ENCODE data around the gene STK32B.

Gene STK32B

DNA sequence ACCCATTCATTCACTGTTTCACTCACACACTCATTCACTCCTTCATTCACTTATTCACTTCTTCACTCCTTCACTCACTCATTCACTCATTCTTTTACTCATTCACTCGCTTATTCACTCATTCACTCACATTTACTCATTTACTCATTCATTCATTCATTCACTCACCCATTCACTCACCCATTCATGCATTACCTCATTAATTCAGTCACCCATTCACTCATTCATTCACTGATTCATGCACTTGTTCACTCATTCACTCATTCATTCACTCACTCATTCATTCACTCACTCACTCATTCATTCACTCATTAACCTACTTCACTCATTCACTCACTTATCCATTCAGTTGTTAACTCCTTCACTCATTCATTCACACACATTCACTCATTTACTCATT lies 70.8 kb downstream of the STK32B start:
- no peak overlapping the region for H3K27ac ChIP-seq (ENCODE audit: low read depth, low read length)
- no peak for DNase-seq
- no peak overlapping the region for H3K4me3 ChIP-seq (ENCODE audit: low read depth, low read length)
- no peaks in the 10 kb centered on the region for H3K79me1 ChIP-seq (ENCODE audit: low read length)
- H3K36me3 ChIP-seq (ENCODE audit: control insufficient read depth in 1 of 2, insufficient read depth in 2 of 2, low read length in 2 of 2) = no peaks in the 10 kb centered on the region
- WGBS (ENCODE audit: extremely low coverage, insufficient coverage, insufficient read length) = 100% methylated on average over 1 of the region's 1 CpG
- no peak overlapping the region for H3K14ac ChIP-seq (ENCODE audit: low read length)
- no peaks in the 10 kb centered on the region for H3K4me1 ChIP-seq (ENCODE audit: control insufficient read depth in 1 of 2, insufficient read depth in 2 of 2, low read length in 2 of 2)
- no peak overlapping the region for H4K8ac ChIP-seq (ENCODE audit: low read depth, low read length)
- no peak overlapping the region for H2BK120ac ChIP-seq (ENCODE audit: insufficient read depth, low read length, poor library complexity)
- no peak overlapping the region for H3K18ac ChIP-seq (ENCODE audit: low read length)
- H2AFZ ChIP-seq (ENCODE audit: insufficient read depth, low read length, poor library complexity) = no peak overlapping the region
- H3K23ac ChIP-seq (ENCODE audit: low read length) = no peak overlapping the region
- H2BK5ac ChIP-seq (ENCODE audit: low read depth, low read length, poor library complexity) = no peak overlapping the region
- H4K12ac ChIP-seq (ENCODE audit: low read depth, low read length) = no peak overlapping the region
- no peaks in the 10 kb centered on the region for H3K27me3 ChIP-seq (ENCODE audit: insufficient read depth, low read length)
- H3K9me3 ChIP-seq (ENCODE audit: insufficient read depth, low read depth, low read length) = peaks cover 1% of the 10 kb centered on the region
- no peak overlapping the region for H2AK5ac ChIP-seq (ENCODE audit: low read length)
- H3K4me2 ChIP-seq (ENCODE audit: low read length) = no peak overlapping the region
- no peak overlapping the region for H4K91ac ChIP-seq (ENCODE audit: low read depth, low read length)
- H3K4ac ChIP-seq (ENCODE audit: low read depth, low read length) = no peak overlapping the region
- H3K79me2 ChIP-seq (ENCODE audit: control insufficient read depth, insufficient read depth, low read length, poor library complexity) = no peaks in the 10 kb centered on the region
- H2BK12ac ChIP-seq (ENCODE audit: low read length) = no peak overlapping the region
- no peak overlapping the region for H3K9ac ChIP-seq (ENCODE audit: low read length)

DNA sequence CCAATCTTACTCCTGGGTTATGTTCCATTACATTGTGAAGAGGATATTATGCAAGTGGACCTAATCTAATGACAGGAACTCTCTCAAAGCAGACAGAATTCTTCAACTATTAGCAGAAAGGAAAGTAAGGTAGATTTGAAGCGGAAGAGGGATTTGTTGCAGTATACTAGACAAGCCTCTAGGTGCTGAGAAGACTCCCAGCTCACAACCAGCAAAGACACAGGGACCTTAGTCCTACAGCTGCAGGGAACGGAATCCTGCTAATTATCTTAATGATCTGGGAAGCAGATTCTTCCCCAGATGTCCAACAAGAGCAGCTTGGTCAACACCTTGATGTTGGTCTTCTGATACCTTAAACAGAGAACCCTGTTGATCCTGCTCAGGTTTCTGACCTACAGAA lies 73.6 kb downstream of the STK32B start:
- Histone ChIP-seq H3K9me3 (ENCODE audit: insufficient read depth, low read depth, low read length) (peaks cover 1% of the 10 kb centered on the region), H2BK120ac (ENCODE audit: insufficient read depth, low read length, poor library complexity) (no peak overlapping the region), H3K4ac (ENCODE audit: low read depth, low read length) (no peak overlapping the region), H3K36me3 (ENCODE audit: control insufficient read depth in 1 of 2, insufficient read depth in 2 of 2, low read length in 2 of 2) (no peaks in the 10 kb centered on the region), H3K27ac (ENCODE audit: low read depth, low read length) (no peak overlapping the region), H2BK5ac (ENCODE audit: low read depth, low read length, poor library complexity) (no peak overlapping the region), H4K8ac (ENCODE audit: low read depth, low read length) (no peak overlapping the region), H3K4me2 (ENCODE audit: low read length) (no peak overlapping the region), H2AFZ (ENCODE audit: insufficient read depth, low read length, poor library complexity) (no peak overlapping the region), H4K91ac (ENCODE audit: low read depth, low read length) (no peak overlapping the region), H3K79me2 (ENCODE audit: control insufficient read depth, insufficient read depth, low read length, poor library complexity) (no peaks in the 10 kb centered on the region), H3K9ac (ENCODE audit: low read length) (no peak overlapping the region), H4K12ac (ENCODE audit: low read depth, low read length) (no peak overlapping the region), H3K79me1 (ENCODE audit: low read length) (no peaks in the 10 kb centered on the region), H3K27me3 (ENCODE audit: insufficient read depth, low read length) (no peaks in the 10 kb centered on the region), H2BK12ac (ENCODE audit: low read length) (no peak overlapping the region), H3K4me3 (ENCODE audit: low read depth, low read length) (no peak overlapping the region), H3K4me1 (ENCODE audit: control insufficient read depth in 1 of 2, insufficient read depth in 2 of 2, low read length in 2 of 2) (no peaks in the 10 kb centered on the region), H3K23ac (ENCODE audit: low read length) (no peak overlapping the region), H2AK5ac (ENCODE audit: low read length) (no peak overlapping the region), H3K18ac (ENCODE audit: low read length) (no peak overlapping the region), H3K14ac (ENCODE audit: low read length) (no peak overlapping the region)
- DNase-seq = no peak
- WGBS (ENCODE audit: extremely low coverage, insufficient coverage, insufficient read length) = no CpG with 5 or more reads among the region's 2 CpGs

DNA sequence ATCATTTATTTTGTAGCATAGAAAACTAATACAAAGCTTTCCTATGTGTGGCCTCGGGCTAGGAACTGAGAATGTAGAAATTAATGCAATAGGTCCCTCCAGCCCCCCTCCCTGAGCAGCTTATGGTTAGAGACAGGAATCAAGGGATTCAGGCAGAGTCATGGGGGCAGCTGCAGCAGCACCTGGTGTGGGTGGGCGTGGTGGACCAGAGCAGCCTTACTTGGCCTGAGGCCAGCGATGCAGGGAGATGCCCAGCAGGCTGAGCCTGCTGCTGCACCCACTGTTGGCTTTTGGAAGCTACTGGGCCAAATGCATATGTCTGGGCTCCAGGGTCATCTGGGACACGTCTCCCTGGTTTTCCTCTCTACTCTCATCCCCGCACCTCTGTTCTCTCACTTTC lies 74.0 kb downstream of the STK32B start:
- Histone ChIP-seq H2BK120ac (ENCODE audit: insufficient read depth, low read length, poor library complexity) (no peak overlapping the region), H4K12ac (ENCODE audit: low read depth, low read length) (no peak overlapping the region), H3K27me3 (ENCODE audit: insufficient read depth, low read length) (no peaks in the 10 kb centered on the region), H3K4me2 (ENCODE audit: low read length) (no peak overlapping the region), H3K4ac (ENCODE audit: low read depth, low read length) (no peak overlapping the region), H4K91ac (ENCODE audit: low read depth, low read length) (no peak overlapping the region), H3K9me3 (ENCODE audit: insufficient read depth, low read depth, low read length) (peaks cover 1% of the 10 kb centered on the region), H3K79me2 (ENCODE audit: control insufficient read depth, insufficient read depth, low read length, poor library complexity) (no peaks in the 10 kb centered on the region), H3K36me3 (ENCODE audit: control insufficient read depth in 1 of 2, insufficient read depth in 2 of 2, low read length in 2 of 2) (no peaks in the 10 kb centered on the region), H2AFZ (ENCODE audit: insufficient read depth, low read length, poor library complexity) (no peak overlapping the region), H3K9ac (ENCODE audit: low read length) (no peak overlapping the region), H2BK5ac (ENCODE audit: low read depth, low read length, poor library complexity) (no peak overlapping the region), H3K4me3 (ENCODE audit: low read depth, low read length) (no peak overlapping the region), H3K18ac (ENCODE audit: low read length) (no peak overlapping the region), H3K27ac (ENCODE audit: low read depth, low read length) (no peak overlapping the region), H3K14ac (ENCODE audit: low read length) (no peak overlapping the region), H3K79me1 (ENCODE audit: low read length) (no peaks in the 10 kb centered on the region), H3K23ac (ENCODE audit: low read length) (no peak overlapping the region), H3K4me1 (ENCODE audit: control insufficient read depth in 1 of 2, insufficient read depth in 2 of 2, low read length in 2 of 2) (no peaks in the 10 kb centered on the region), H4K8ac (ENCODE audit: low read depth, low read length) (no peak overlapping the region), H2BK12ac (ENCODE audit: low read length) (no peak overlapping the region), H2AK5ac (ENCODE audit: low read length) (no peak overlapping the region)
- no CpG with 5 or more reads among the region's 5 CpGs for whole genome bisulfite sequencing (ENCODE audit: extremely low coverage, insufficient coverage, insufficient read length)
- DNase-seq = no peak

- Histone ChIP-seq H3K4me2 (ENCODE audit: low read length) (no peak overlapping the region), H2BK5ac (ENCODE audit: low read depth, low read length, poor library complexity) (no peak overlapping the region)
- no CpG with 5 or more reads among the region's 5 CpGs for WGBS (ENCODE audit: extremely low coverage, insufficient coverage, insufficient read length)
Observed at GRCh38 chr4:5126231-5126630, 75.0 kb downstream of the STK32B start.

More at GRCh38 chr4:5126231-5126630, 75.0 kb downstream of the STK32B start:
- Histone ChIP-seq H2AK5ac (ENCODE audit: low read length) (no peak overlapping the region), H4K8ac (ENCODE audit: low read depth, low read length) (no peak overlapping the region), H4K91ac (ENCODE audit: low read depth, low read length) (no peak overlapping the region), H3K9me3 (ENCODE audit: insufficient read depth, low read depth, low read length) (peaks cover 1% of the 10 kb centered on the region), H3K9ac (ENCODE audit: low read length) (no peak overlapping the region), H3K23ac (ENCODE audit: low read length) (no peak overlapping the region), H2BK12ac (ENCODE audit: low read length) (no peak overlapping the region), H3K79me2 (ENCODE audit: control insufficient read depth, insufficient read depth, low read length, poor library complexity) (no peaks in the 10 kb centered on the region), H2AFZ (ENCODE audit: insufficient read depth, low read length, poor library complexity) (no peak overlapping the region), H4K12ac (ENCODE audit: low read depth, low read length) (no peak overlapping the region), H3K14ac (ENCODE audit: low read length) (no peak overlapping the region), H2BK120ac (ENCODE audit: insufficient read depth, low read length, poor library complexity) (no peak overlapping the region), H3K4me1 (ENCODE audit: control insufficient read depth in 1 of 2, insufficient read depth in 2 of 2, low read length in 2 of 2) (no peaks in the 10 kb centered on the region), H3K27me3 (ENCODE audit: insufficient read depth, low read length) (no peaks in the 10 kb centered on the region), H3K79me1 (ENCODE audit: low read length) (no peaks in the 10 kb centered on the region), H3K4ac (ENCODE audit: low read depth, low read length) (no peak overlapping the region), H3K4me3 (ENCODE audit: low read depth, low read length) (no peak overlapping the region), H3K27ac (ENCODE audit: low read depth, low read length) (no peak overlapping the region), H3K36me3 (ENCODE audit: control insufficient read depth in 1 of 2, insufficient read depth in 2 of 2, low read length in 2 of 2) (no peaks in the 10 kb centered on the region), H3K18ac (ENCODE audit: low read length) (no peak overlapping the region)
- DNase-seq = no peak
